Kidney glomerular epithelial cell (primary cell): Measurements from ENCODE around the gene ITGB3BP.

Experiments
- DNase-seq: peaks from one replicate; lab custom pipeline; 2025; lab: John Stamatoyannopoulos, UW

ITGB3BP gene

GRCh38 chr1:63418101-63418500 is 104.9 kb downstream of the ITGB3BP start:
- DNase-seq: no peak

GRCh38 chr1:63414691-63415365 is 108.2 kb downstream of the ITGB3BP start:
- no peak for DNase-seq

- DNase-seq: no peak
Measured at GRCh38 chr1:63413394-63413793, 109.6 kb downstream of the ITGB3BP start.

GRCh38 chr1:63411066-63411465 is 112.0 kb downstream of the ITGB3BP start:
- no peak for DNase-seq

- DNase-seq: no peak
Measured at GRCh38 chr1:63408331-63408730, 114.7 kb downstream of the ITGB3BP start.

GRCh38 chr1:63407002-63407401 is 116.0 kb downstream of the ITGB3BP start:
- DNase-seq: no peak

- DNase-seq: no peak
Measured at GRCh38 chr1:63405987-63406386, 117.0 kb downstream of the ITGB3BP start.

- no peak for DNase-seq
Measured at GRCh38 chr1:63405021-63405420, 118.0 kb downstream of the ITGB3BP start.

GRCh38 chr1:63403386-63403785 is 119.6 kb downstream of the ITGB3BP start:
- no peak for DNase-seq

GRCh38 chr1:63401945-63402344 is 121.1 kb downstream of the ITGB3BP start:
- DNase-seq: no peak
